ENCODE results near the gene PRND. TPM values are rescaled to one million over a fixed set of nuclear protein-coding genes. Genes with fewer than 3 reads are reported as not detected.

Gene PRND, protein sequence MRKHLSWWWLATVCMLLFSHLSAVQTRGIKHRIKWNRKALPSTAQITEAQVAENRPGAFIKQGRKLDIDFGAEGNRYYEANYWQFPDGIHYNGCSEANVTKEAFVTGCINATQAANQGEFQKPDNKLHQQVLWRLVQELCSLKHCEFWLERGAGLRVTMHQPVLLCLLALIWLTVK
- total RNA-seq: not detected in 2 replicates

GRCh38 chr20:4721719-4722118, at the start of gene PRND:
Gene PRND (plus strand): TSS chr20:4721909. CDS start chr20:4724552, 2,643 bp downstream.
- DNase-seq (ENCODE audit: low read depth): no peak
- H3K36me3 ChIP-seq (ENCODE audit: control insufficient read depth, insufficient read depth, low read length): no peaks in the 10 kb centered on the region
- TF ChIP-seq, protein P1, sequence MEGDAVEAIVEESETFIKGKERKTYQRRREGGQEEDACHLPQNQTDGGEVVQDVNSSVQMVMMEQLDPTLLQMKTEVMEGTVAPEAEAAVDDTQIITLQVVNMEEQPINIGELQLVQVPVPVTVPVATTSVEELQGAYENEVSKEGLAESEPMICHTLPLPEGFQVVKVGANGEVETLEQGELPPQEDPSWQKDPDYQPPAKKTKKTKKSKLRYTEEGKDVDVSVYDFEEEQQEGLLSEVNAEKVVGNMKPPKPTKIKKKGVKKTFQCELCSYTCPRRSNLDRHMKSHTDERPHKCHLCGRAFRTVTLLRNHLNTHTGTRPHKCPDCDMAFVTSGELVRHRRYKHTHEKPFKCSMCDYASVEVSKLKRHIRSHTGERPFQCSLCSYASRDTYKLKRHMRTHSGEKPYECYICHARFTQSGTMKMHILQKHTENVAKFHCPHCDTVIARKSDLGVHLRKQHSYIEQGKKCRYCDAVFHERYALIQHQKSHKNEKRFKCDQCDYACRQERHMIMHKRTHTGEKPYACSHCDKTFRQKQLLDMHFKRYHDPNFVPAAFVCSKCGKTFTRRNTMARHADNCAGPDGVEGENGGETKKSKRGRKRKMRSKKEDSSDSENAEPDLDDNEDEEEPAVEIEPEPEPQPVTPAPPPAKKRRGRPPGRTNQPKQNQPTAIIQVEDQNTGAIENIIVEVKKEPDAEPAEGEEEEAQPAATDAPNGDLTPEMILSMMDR (IDR thresholded peaks at IDR 0.05; ENCODE audit: insufficient read depth, low read length, poor library complexity, severe bottlenecking): no peak
- peaks cover 12% of the 10 kb centered on the region for H3K27me3 ChIP-seq (ENCODE audit: control insufficient read depth, insufficient read depth, low read length)
- H3K4me3 ChIP-seq (ENCODE audit: low read depth, low read length): no peak within 1 kb of the TSS

- Histone ChIP-seq H3K27me3 (ENCODE audit: control insufficient read depth, insufficient read depth, low read length) (no peaks in the 10 kb centered on the region), H3K4me3 (ENCODE audit: low read depth, low read length) (no peak overlapping the region), H3K36me3 (ENCODE audit: control insufficient read depth, insufficient read depth, low read length) (no peaks in the 10 kb centered on the region)
- no peak for DNase-seq (ENCODE audit: low read depth)
- TF ChIP-seq, protein P1 (IDR thresholded peaks at IDR 0.05; ENCODE audit: insufficient read depth, low read length, poor library complexity, severe bottlenecking): no peak
Measured at GRCh38 chr20:4672948-4673347, 48.8 kb upstream of the PRND start.

DNA sequence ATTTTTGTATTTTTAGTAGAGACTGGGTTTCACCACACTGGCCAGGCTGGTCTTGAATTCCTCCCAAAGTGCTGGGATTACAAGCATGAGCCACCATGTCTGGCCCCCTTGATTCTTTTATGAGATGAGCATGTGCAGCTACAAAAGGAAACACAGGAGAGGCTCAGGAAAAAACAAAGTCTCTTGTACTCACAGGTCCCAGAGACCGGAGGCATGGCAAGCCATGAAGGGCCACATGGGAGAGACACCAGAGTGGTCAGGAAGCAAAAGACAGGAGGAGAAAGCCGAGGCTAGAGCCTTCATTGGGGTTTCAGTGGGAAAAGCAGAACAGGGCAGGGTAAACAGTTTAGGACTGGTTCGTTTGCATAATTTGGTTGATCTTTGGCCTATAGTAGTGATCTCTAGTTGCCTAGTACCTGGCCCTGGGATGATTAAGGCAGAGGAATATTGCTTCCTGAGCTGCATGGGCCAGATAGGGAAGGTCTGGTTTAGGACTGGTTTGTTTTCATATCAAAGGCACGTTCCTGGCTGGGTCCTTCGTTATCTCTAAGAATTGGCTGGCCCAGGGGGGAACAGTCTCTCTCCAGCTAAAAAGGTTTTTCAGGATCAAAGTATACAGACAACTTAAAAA, 48.2 kb upstream of the PRND start:
- no peak for DNase-seq (ENCODE audit: low read depth)
- Histone ChIP-seq H3K36me3 (ENCODE audit: control insufficient read depth, insufficient read depth, low read length) (no peaks in the 10 kb centered on the region), H3K27me3 (ENCODE audit: control insufficient read depth, insufficient read depth, low read length) (no peaks in the 10 kb centered on the region), H3K4me3 (ENCODE audit: low read depth, low read length) (no peak overlapping the region)
- TF ChIP-seq, protein P1 (IDR thresholded peaks at IDR 0.05; ENCODE audit: insufficient read depth, low read length, poor library complexity, severe bottlenecking): no peak

DNA sequence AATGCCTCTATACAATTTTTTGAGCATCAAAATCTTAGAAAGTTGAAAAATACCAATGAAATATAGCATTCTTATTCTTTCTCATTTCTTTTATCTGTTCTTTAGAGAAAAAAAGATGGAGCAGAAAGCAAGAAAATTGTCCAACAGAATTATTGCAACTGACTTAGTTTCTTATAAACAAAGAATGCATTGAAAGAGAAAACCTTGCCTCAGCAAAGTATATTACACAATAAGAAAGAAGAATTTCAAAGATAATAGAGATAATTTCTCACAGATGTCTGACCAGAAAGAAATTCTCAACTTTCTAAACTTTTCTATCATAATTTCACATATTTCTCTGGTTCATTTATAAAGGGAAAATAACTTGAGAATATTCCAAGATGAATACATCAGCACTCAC, 47.0 kb upstream of the PRND start:
- peaks cover 2% of the 10 kb centered on the region for H3K27me3 ChIP-seq (ENCODE audit: control insufficient read depth, insufficient read depth, low read length)
- H3K36me3 ChIP-seq (ENCODE audit: control insufficient read depth, insufficient read depth, low read length): no peaks in the 10 kb centered on the region
- no peak overlapping the region for H3K4me3 ChIP-seq (ENCODE audit: low read depth, low read length)
- TF ChIP-seq, protein P1 (IDR thresholded peaks at IDR 0.05; ENCODE audit: insufficient read depth, low read length, poor library complexity, severe bottlenecking): no peak
- no peak for DNase-seq (ENCODE audit: low read depth)

DNA sequence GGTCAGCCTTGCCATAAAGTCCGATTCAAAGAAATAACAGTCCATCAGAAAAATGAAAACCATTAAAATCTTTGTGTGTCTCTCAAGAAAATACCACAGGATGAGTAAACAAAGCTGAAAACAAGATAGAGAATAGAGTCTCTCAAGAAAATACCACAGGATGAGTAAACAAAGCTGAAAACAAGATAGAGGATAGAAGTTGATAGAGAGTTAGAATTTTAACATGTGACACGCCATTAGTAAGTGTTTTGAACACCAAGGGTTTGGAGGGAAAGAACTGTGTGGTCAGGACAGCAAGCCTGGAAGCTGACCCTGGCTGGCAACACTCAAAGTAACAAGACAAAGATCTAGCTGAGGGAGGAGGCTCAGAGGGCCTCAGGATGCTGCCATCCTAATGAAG, 43.9 kb upstream of the PRND start:
- H3K36me3 ChIP-seq (ENCODE audit: control insufficient read depth, insufficient read depth, low read length): no peaks in the 10 kb centered on the region
- TF ChIP-seq, protein P1 (IDR thresholded peaks at IDR 0.05; ENCODE audit: insufficient read depth, low read length, poor library complexity, severe bottlenecking): no peak
- peaks cover 2% of the 10 kb centered on the region for H3K27me3 ChIP-seq (ENCODE audit: control insufficient read depth, insufficient read depth, low read length)
- H3K4me3 ChIP-seq (ENCODE audit: low read depth, low read length): no peak overlapping the region
- DNase-seq (ENCODE audit: low read depth): no peak

DNA sequence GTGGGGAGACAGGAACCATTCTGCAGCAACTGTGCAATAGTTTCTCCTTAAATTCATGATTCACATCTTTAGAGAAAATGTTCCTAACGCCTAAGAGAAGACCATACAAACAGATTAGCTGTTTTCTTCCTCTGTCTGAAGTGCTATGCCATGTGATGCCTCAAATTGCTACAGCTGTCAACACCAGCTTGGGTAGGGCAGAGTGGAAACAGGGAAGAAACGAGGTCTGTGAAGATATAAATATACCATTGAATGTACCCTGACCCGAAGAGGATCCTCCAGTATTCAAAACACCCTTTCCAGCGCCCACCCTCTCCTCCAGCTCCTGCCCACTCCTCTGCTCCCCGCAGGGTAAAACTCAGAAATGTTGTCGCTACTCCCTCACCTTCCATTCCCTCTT, 40.3 kb upstream of the PRND start:
- Histone ChIP-seq H3K27me3 (ENCODE audit: control insufficient read depth, insufficient read depth, low read length) (peaks cover 2% of the 10 kb centered on the region), H3K36me3 (ENCODE audit: control insufficient read depth, insufficient read depth, low read length) (no peaks in the 10 kb centered on the region), H3K4me3 (ENCODE audit: low read depth, low read length) (no peak overlapping the region)
- no peak for DNase-seq (ENCODE audit: low read depth)
- TF ChIP-seq, protein P1 (IDR thresholded peaks at IDR 0.05; ENCODE audit: insufficient read depth, low read length, poor library complexity, severe bottlenecking): no peak

Measured in kidney epithelial cell (primary cell).